Lung (tissue), 12 donors: ENCODE data around the gene DAGLA. TPM values are rescaled to one million over a fixed set of nuclear protein-coding genes. Genes with fewer than 3 reads are reported as not detected.

Source experiments
- ATAC-seq: fragments of 200-7000 bp; cut with Tn5 transposase; one replicate; pipeline ENCODE4 v1.9.1; 2020; ENCODE audit warnings: moderate number of reproducible peaks; ENCODE audit not compliant: insufficient read depth, low FRiP score
- DNase-seq, 3 donors: peaks; one replicate each; pipeline ENCODE4 v3.0.0-alpha.2; 2013 to 2017
- H3K27ac ChIP-seq, 2 donors: one replicate each; pipeline ENCODE4 v1.5.1; 2013; ENCODE audit warnings: mild to moderate bottlenecking in 2 of 2, moderate library complexity in 2 of 2, control low read depth in 1 of 2, inconsistent platforms in 1 of 2, low read depth in 1 of 2, low read length in 1 of 2
- H3K27me3 ChIP-seq, 3 donors: one replicate each; pipeline ENCODE4 v1.5.1; 2013; ENCODE audit warnings: low read length in 2 of 3; ENCODE audit not compliant: control insufficient read depth in 3 of 3, insufficient read depth in 3 of 3
- H3K36me3 ChIP-seq, 4 donors: one replicate each; pipeline ENCODE4 v1.5.1; 2013; ENCODE audit warnings: low read length in 4 of 4, mild to moderate bottlenecking in 1 of 4, moderate library complexity in 1 of 4; ENCODE audit not compliant: control insufficient read depth in 4 of 4, insufficient read depth in 4 of 4
- H3K4me1 ChIP-seq, 5 donors: one replicate each; pipeline ENCODE4 v1.5.1; 2013; ENCODE audit warnings: low read length in 5 of 5, mild to moderate bottlenecking in 2 of 5, moderate library complexity in 1 of 5; ENCODE audit not compliant: control insufficient read depth in 5 of 5, insufficient read depth in 5 of 5
- H3K4me3 ChIP-seq: one replicate; pipeline ENCODE4 v1.5.1; 2013; ENCODE audit warnings: mild to moderate bottlenecking, control low read depth, moderate library complexity
- H3K9ac ChIP-seq, 2 donors: one replicate each; pipeline ENCODE4 v1.5.1; 2013; ENCODE audit warnings: low read length in 2 of 2, control low read depth in 1 of 2; ENCODE audit not compliant: insufficient read depth in 1 of 2
- H3K9me3 ChIP-seq, 4 donors: one replicate each; pipeline ENCODE4 v1.5.1; 2013; ENCODE audit warnings: low read length in 3 of 4, mild to moderate bottlenecking in 1 of 4, moderate library complexity in 1 of 4; ENCODE audit not compliant: control insufficient read depth in 4 of 4, insufficient read depth in 3 of 4
- CTCF ChIP-seq: IDR thresholded peaks from 2 replicates; pipeline ENCODE4 v1.5.1; 2012; ENCODE audit warnings: mild to moderate bottlenecking; ENCODE audit errors: control extremely low read depth, extremely low read depth
- WGBS, 2 donors: extraction: QIAGEN DNeasy Blood & Tissue Kit; methylation state at CpG; one replicate each; pipeline ENCODE4 v1.1.7; 2013; 5-methylcytosine and 5-hydroxymethylcytosine counted together
- polyA plus RNA-seq, 2 donors: library from polyadenylated mRNA; stranded (reverse); fragments of 200-250 nt; gene quantifications; one replicate each; pipeline ENCODE4 v1.2.1, GENCODE V29; 2013
- total RNA-seq, 2 donors: library from RNA; depleted of rRNA in 1 of 2; stranded (reverse); fragments of >200 nt in 1 of 2; gene quantifications; one replicate each; pipeline ENCODE4 v1.2.1, GENCODE V29; 2014 to 2021
- donor health status: control.
- donor health status: control.
- donor health status: Bipolar disorder and iron deficiency.
- donor health status: healthy.
- donor health status: DM: yes; HTN: yes; CAD: no.

DAGLA gene
- total and polyA plus RNA-seq, 4 donors, result 1.5 to 7.5 (median 2.9) TPM

- Histone ChIP-seq H3K9me3 (no peaks in the 10 kb centered on the region), H3K9ac (no peak overlapping the region), H3K36me3 (peaks cover 0 to 3% (median 2%) of the 10 kb centered on the region in 4 donors), H3K27ac (no peak overlapping the region), H3K27me3 (no peaks in the 10 kb centered on the region), H3K4me1 (peaks cover 0 to 2% (median 0%) of the 10 kb centered on the region in 5 donors), H3K4me3 (no peak overlapping the region)
- no peak for TF ChIP-seq CTCF
- ATAC-seq, result no peak
- WGBS, 2 donors, result 79 to 88% methylated on average over 13 of the region's 13 CpGs
- no peak for DNase-seq
These were observed 50.2 kb downstream of the DAGLA start for GRCh38 chr11:61730240-61730994.

DNA sequence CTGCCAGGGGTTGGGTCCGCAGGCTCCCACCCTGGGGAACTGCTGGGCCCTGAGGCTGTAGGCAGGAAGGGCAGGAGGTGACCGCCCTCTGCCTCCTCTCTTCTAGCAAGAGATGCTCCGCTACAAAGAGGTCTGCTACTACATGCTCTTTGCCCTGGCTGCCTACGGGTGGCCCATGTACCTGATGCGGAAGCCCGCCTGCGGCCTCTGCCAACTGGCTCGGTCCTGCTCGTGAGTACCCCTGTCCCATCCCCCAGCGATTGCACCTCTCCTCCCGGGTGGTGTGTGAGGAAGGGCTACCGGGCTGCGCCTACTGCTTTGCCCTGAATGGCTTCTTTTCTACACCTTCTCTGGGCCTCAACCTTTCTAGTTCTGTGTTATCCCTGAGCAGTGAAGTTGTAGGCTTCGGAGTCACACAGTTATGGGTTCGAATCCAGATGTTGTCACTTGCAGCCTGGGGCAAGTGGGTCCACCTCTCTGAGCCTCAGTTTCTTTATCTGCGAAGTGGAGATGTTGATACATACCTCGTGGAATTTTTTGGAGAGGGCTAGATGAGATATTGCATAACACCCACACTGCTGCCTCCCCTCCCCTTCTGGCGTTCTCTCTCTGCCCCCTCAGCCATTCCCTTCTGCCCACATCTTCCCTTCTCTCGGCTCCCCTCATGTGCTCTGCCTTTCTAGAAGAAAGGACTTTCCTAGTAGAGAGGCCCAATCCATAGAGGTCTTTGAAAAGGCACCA lies 51.2 kb downstream of the DAGLA start:
- no peak overlapping the region for H3K4me3 ChIP-seq
- H3K27me3 ChIP-seq, result no peaks in the 10 kb centered on the region
- H3K9ac ChIP-seq, result no peak overlapping the region
- peaks cover 0 to 2% (median 0%) of the 10 kb centered on the region in 5 donors for H3K4me1 ChIP-seq
- WGBS, 2 donors, result 84 to 85% methylated on average over 19 of the region's 19 CpGs
- H3K9me3 ChIP-seq, result no peaks in the 10 kb centered on the region
- no peak for ATAC-seq
- TF ChIP-seq CTCF, result no peak
- H3K27ac ChIP-seq, result no peak overlapping the region
- peaks cover 0 to 8% (median 2%) of the 10 kb centered on the region in 4 donors for H3K36me3 ChIP-seq
- DNase-seq, result no peak

GRCh38 chr11:61731952-61732675 lies 51.9 kb downstream of the DAGLA start:
- DNase-seq (no peak), ATAC-seq (no peak)
- 77 to 87% methylated on average over 8 of the region's 8 CpGs for WGBS, 2 donors
- no peak for TF ChIP-seq CTCF
- Histone ChIP-seq H3K9me3 (no peaks in the 10 kb centered on the region), H3K27ac (no peak overlapping the region), H3K36me3 (peaks cover 0 to 8% (median 2%) of the 10 kb centered on the region in 4 donors), H3K27me3 (no peaks in the 10 kb centered on the region), H3K4me1 (peaks cover 0 to 2% (median 0%) of the 10 kb centered on the region in 5 donors), H3K9ac (no peak overlapping the region), H3K4me3 (no peak overlapping the region)
